ENCODE measurements around the gene TSPAN4.

DNA sequence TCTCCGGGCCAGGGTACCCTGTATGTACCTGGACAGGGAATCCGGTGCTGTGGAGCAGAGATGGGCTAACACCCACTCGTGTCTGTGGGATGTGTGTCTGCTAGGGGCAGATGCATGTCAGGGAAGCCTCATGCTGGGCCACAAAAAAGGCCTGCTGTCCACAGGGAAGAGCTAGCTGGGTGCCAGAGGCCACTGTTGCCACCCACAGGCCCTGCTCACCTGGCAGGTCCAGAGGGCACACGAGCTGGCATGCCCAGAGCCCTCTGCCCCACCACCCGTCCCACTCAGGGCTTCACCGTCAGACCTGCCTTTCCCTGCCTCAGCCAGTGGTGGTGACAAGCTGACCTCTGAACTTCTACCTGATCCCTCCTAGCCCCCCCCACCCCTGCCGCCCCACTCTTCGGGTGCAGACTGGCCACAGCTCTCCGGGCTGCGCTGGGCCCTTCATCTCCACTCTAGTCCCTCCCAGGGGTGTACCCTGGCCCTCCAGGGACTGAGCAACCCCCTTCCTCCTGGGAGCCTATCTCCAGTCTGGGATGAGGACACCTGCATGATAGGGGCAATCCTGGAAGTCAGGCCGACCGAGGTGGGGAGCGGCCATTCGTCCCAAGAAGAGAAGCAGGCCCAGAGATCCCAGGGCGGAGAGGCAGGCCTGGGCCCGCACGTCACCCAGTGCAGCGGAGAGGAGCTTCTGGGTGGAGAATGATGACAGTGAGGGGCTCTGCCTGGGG, 45.9 kb upstream of the TSPAN4 start:
- TF ChIP-seq ZNF274 (IDR thresholded peaks at IDR 0.05; ENCODE audit: low read depth, low read length) = no peak
- no peak for TF ChIP-seq SUZ12 (IDR thresholded peaks at IDR 0.05; ENCODE audit: extremely low read depth, insufficient read depth, insufficient read length)
- TF ChIP-seq YY1 (IDR thresholded peaks at IDR 0.05; ENCODE audit: insufficient read depth, insufficient read length) = no peak

All from NT2/D1 (cell line).